Myocyte (in vitro differentiated cells): ENCODE results near the gene CNBD2. TPM values are rescaled to one million over a fixed set of nuclear protein-coding genes. Genes with fewer than 3 reads are reported as not detected.
"Not testable (repeated sequence)": the region's sequence is repeated elsewhere in the genome, so short reads cannot be mapped to it uniquely, and the experiment has no call there.

Source experiments
- DNase-seq: peaks from one replicate; pipeline ENCODE4 v3.0.0-alpha.2; 2012; ENCODE audit warnings: low read depth
- polyA plus RNA-seq: library from polyadenylated mRNA; unstranded; fragments of >200 nt; gene quantifications from one replicate; pipeline ENCODE4 v1.2.1, GENCODE V29; 2012; ENCODE audit warnings: missing spikeins
- total RNA-seq: library from RNA; depleted of rRNA; stranded (reverse); fragments of >200 nt; gene quantifications from 2 replicates; pipeline ENCODE4 v1.2.3, GENCODE V29; 2014

Gene CNBD2
- total RNA-seq = 2.8 and 3.4 TPM in 2 replicates
- polyA plus RNA-seq = 2.0 TPM

DNA sequence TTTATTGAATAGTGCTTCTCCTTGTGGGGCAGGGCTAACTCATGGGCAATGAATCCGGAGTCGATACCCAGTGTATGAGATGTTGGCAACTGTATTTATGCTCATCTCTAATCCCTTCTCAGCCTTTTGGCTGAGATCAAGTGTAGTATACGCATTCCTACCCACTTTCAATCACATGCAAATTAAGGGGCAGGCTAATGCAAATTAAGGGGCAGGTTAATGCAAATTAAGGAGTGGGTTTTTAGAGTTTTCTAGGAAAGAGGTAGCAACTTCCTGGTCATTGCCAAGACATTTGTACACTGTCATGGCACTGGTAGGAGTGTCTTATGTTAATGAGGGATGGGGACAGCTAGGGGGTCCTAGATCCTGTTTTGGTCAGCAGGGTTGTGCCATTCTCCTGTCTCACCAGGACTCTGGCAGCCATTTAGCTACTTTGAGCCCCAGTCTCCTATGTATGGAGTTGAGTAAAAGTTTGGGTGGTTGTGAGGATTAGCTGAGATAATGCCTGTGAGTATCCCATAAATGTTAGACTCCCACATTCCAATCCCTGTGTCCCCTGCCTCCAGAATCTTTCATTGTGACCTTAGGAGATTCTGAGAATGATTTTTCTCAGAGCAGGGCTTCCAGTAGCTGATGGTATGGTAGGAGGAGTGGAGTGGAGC, at the start of gene CNBD2:
CNBD2 (plus strand) TSS at position 612 of the 662 bp plus-strand sequence. CDS start 173 bp downstream, outside the sequence.
- no peak for DNase-seq

DNA sequence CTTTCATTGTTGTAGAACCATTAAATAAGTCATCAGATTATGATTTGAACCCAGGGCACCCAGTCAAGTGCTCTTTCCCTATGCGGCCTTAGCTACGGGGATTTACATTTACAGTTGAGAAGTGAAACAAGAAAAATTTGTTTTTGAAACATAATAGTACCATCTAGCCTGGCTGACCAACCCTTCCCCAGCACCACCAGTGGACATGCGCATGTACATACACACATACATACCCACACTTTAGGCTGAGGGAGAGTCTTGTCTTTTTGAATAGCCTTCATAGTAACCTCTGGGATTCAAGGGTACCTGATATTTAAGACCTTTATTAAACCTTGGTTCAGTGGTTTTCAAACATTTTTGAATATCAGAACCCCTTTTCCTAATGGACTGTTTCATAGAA, 47.9 kb upstream of the CNBD2 start:
- no peak for DNase-seq

DNA sequence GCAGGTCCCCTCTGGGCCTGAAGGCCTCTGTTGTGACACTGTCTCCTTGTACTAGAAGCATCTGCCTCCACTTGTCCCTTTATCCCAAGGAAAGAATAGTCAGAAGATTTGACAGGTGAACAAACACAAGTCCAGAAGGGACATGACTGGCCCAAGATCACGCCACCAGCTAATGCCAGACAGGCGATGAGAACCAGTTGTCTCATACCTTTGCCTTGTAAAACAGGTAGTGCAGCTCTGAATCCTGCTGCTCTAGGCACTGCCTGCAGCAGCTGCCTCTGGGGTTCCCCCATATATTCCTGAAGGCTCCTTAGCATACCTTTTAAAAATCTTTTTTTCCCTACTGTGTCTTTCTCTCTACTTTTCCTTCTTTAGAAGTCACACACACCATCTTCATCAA, 39.1 kb upstream of the CNBD2 start:
- DNase-seq = no peak

DNA sequence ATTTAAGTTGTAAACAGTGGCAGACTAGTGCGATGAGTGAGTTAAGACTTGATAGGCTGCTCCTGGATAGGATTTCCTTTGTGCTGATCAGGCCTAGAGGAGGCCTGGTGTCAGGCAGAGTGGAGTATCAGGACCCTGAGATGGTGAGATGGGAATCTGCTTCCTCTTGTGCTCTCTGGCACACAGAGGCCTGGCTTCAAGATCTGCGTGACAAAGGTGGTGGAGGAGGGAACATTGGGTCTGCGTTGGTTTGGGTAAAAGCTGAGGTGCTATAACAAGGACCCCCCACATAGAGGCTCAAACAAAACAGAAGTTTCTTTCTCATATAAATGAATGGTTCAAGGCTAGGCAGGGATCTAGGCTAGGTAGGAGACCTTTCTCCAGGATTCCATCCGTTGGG, 34.3 kb upstream of the CNBD2 start:
- DNase-seq = no peak

DNA sequence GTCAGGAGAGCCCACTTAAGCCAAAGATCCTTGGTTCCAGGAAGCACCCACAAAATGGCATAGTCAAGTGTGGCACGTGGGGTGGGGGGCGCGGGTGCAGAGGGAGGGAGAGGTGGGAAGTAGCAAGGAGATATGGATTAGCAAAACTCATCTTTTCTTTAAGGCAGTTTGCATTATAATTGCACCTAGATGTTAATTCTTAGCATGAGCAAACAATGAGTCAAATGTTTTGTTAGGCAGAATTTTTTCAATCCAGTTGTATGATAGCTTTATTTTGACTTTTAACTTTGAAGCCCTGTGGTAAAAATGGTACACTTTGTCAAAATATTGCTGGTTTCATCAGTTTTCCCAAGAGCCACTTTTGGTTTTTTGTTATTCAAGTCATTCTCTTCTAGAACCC, 29.1 kb upstream of the CNBD2 start:
- no peak for DNase-seq

DNA sequence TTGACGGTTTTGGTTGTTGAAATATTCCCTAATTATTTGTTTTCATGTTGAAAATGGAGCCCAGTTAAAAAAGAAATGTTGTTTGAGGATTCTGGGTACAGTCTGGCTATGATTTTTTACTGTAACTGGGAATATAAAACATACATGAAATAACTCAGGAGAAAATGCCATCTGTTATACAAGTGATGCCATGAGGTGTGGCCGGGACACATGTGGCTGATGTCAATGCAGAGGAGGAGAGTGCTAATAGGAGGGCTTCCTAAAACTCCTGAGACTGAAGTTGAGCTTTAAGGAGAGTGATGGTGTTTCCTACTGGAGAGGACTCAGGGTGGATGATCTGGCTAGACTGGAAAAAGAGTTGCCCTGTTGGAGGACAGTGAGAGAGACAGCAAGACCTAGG, 26.8 kb upstream of the CNBD2 start:
- no peak for DNase-seq

DNA sequence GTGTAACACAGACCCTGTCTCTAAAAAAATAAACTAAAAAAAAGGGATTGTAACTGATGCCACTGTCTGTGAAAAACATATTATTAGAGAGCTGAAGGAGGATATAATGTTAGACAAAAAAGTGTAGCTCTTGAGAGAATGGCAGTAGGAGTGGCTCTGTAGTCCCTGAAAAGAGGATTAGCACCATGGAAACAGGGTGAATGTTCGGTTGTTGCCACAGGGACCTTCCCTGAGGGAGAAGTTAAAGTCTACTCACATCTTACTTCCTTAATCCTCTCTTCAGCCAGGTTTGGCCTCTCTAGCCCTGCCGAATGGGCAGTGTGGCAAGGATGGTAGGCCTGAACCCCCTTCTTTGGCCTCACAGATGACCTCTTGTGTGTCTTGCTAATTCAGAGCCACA, 26.1 kb upstream of the CNBD2 start:
- no peak for DNase-seq

DNA sequence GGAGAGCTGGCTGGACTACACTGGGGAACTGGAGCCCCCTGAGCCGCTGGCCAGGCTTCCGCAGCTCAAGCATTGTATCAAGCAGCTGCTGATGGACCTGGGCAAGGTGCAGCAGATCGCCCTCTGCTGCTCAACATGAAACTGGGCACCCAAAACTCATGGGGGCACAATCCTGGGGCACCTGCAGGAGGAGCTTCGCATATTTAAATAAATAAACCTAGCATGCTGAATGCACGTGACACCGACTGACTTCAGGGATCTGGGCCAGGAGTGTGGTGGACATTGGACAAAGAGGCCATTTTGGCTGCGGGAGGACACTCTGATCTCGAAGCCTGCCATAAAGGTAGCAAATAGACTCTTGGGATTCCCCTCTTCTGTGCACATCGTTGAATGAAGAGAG, 20.9 kb upstream of the CNBD2 start:
- DNase-seq = peak; percentile 10

DNA sequence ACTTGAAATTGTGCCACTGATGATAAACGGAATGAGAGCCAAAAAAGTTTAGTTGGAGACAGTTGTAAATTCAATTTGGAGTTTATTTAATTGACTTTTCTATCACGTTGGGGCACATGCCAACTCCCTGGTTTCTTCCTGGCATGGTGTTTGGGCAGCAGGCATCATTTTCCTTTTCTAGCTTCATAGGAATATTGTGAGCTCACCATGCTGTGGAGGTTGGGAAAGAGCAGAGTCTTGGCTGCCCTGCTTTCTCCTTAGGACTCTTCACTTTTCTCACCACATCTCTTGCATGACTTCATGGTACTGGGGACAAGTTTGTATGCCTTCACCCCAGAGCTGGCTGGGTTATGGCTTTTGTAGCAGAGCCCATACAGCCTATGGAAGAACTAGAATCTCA, 20.5 kb upstream of the CNBD2 start:
- no peak for DNase-seq

DNA sequence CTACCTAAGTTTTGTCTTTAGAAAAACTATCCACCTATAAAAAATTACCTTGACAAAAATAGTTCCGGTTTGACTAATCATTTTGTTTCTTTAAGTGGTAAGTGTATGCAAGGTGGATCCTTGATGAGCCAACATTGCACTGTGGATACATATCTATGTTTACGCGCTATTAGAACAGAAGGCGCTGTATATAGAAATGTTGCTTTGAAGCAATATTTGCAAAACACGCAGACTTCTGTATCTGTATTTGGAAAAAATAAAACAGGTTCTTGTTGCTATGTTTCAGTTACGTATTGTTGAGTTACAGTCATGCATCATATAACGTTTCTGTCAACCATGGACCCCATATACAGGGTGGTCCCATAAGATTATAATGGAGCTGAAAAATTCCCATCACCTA, 18.3 kb upstream of the CNBD2 start:
- DNase-seq = no peak

DNA sequence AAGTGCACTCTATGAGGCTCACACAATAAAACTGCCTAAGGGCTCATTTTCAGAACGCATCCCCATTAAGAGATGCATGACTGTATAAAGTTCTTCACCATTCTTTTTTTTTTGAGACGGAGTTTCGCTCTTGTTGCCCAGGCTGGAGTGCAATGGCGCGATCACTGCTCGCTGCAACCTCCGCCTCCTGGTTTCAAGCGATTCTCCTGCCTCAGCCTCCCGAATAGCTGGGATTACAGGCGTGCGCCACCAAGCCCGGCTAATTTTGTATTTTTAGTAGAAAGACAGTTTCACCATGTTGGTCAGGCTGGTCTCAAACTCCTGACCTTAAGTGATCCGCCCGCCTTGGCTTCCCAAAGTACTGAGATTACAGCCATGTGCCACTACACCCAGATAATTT, 16.3 kb upstream of the CNBD2 start:
- DNase-seq = not testable (repeated sequence)

DNA sequence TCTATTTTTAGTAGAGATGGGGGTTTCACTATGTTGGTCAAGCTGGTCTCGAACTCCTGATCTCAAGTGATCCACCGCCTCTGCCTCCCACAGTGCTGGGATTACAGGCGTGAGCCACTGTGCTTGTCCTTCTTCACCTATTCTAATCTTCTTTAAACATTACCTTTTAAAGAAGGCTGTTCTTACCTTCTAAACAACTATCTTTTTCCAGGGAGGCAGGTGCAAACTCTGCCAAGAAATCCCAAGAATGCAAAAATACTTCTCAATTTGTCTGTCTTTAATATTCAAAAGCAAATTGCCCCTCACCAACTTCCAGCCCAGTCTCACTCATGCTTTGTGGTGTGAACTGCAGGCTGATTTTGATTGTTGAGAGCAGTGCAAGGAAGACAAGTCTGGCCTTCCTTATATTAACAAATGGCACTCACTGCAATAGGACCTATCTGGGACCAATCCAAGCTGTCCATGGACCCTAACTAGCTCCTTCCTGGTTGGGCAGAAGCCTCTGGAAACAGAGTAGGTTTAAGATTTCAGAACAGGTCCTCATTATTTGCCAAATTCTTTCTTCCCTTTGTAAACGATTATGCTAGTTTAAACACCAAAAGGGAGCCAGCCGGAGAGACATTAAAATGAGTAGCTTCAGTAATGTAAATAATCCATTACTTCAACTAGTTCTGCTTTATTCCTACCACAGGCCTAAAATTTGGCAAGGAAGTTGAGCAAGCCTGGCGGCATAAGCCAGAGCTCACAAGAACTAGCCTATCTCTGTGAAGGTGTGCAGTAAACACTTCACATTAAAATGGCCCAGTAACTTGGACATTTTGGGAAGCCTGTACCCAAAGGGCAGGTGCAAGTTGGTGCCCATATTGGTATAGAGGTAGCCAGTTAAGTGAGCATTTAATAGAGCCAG, 15.7 kb upstream of the CNBD2 start:
- DNase-seq = peak; percentile 30

DNA sequence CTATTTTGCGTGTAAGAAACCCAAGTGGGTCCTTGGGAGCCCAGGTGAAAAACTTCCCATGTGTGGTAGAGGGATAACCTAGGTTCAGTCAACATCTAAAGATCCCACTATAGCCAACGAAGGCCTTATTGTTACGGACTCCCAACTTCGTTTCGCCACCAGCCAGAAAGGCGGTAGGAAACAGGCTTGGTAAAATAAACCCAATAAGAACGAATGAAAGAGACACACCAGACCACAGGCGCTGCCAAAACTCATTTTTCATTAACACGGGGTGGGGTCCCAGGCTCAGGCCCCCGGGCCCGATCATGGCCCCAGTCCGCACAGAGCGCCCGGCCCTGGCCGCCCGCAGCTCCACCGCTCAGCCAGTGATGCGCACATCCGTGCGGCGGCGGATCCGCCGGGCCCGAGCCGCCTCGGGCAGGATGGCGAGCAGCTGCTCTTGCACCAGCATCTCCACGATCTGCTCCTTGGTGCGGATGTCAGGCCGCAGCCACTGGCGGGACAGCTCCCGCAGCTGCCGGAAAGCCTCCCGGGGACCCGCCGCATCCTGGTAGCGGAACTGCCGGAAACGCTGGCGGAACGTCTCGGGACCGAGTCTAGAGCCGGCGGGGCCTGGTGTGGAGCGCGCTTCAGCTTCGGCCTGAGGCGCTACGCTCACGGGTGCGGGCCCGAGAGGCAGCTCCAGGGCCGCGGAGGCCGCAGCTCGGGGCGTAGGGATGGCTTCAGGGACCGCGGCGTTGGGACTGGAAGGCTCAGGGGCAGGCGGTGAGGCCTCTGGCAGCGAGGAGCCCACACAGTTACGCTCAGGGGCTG, 14.8 kb upstream of the CNBD2 start:
- no peak for DNase-seq

DNA sequence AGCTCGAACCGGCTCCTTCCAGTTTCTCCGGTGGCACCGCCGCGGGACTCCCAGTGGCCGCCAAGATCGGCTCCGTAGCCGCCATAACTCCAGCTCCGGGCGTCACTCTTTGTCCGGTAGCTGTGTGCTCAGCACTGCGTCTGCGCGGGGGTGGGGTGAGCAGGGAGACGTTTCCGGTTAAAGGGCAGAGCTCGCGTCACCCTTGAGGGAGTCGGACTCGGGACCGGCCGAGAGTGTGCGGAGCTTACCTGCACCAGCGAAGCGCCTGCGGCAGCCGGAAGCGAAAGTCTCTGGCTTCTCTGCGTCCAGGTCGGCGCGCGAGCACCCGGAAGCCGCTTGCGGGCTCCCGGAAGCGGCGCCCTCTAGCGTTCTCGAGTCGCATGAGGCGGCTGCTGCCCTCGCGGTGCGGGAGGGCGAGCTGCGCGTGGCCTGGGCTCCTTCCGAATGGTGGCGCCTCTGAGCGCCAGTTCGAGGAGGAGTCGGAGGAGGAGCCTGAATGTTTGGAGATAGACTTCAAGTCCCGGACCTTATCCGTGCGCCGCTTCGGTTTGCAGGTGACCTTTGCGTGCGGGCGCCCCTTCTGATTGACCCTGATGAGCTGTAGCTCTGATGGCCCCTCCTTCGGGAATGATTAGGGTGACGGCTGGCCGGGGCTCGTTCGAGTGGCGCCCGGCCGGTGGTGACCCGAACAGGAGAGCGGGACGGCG, 14.0 kb upstream of the CNBD2 start, which contains the start of gene SCAND1:
SCAND1 (minus strand) TSS at position 303 of the 707 bp plus-strand sequence; CDS start at position 85, 218 bp downstream.
- DNase-seq = peak; percentile 97

DNA sequence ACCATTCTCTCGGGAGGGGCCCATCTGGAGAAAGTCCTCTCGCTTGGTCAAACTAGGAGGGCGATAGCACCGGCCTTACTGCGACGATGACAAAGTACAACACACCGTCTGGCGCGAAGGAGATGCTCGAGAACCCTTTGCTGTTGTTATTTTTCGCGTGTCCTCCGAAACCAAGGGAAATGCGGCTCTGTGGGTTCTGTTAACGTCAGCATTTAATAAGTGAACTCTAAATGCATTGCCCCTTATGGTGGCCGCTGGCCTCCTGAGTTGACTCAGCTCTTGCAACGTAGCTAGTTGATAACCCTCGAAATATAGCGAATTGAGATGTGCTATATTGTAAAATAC, 13.5 kb upstream of the CNBD2 start:
- no peak for DNase-seq

DNA sequence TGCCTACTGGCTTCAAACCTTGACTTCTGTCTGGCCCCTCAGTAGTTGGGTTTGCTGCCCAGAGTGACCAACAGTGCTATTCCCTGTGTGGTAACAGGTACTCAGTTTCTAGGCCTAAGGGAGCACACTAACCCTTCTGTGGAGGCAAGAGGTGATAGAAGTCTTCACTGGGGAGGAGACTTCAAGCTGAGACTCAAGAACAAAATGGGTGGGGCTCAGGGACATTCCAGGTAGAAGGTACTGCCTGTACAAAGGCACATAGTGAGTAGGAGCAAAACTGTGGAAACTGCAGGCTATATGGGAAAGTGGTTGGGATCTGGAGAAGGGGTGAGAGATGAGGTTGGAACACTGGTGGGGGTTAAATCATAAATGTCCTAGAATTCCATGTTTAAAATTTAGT, 11.8 kb upstream of the CNBD2 start:
- no peak for DNase-seq

DNA sequence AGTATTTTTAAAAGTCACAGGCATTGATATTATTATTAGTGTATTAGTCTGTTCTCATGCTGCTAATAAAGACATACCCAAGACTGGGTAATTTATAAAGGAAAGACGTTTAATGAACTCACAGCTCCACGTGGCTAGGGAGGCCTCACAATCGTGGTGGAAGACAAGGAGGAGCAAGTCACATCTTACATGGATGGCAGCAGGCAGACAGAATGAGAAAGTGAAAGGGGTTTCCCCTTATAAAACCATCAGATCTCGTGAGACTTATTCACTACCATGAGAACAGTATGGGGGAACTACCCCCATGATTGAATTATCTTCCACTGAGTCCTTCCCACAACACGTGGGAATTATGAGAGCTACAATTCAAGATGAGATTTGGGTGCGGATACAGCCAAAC, 9.1 kb upstream of the CNBD2 start:
- not testable (repeated sequence) for DNase-seq

DNA sequence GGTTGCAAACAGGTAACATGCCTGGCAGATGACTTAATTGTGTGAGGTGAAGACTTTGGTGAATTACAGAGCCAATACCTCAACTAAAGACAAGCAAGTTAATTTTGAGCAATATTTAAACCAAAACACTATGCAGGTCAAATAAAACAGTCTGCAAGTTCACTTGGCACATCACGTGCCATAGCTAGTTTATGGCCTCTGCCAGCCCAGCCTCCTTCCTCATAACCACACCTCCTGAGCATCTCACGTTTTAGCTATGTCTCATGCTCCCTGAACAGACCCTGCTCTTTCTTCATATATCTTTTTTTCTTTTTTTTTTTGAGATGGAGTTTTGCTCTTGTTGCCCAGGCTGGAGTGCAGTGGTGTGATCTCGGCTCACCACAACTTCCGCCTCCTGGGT, 4.5 kb upstream of the CNBD2 start:
- DNase-seq = no peak

DNA sequence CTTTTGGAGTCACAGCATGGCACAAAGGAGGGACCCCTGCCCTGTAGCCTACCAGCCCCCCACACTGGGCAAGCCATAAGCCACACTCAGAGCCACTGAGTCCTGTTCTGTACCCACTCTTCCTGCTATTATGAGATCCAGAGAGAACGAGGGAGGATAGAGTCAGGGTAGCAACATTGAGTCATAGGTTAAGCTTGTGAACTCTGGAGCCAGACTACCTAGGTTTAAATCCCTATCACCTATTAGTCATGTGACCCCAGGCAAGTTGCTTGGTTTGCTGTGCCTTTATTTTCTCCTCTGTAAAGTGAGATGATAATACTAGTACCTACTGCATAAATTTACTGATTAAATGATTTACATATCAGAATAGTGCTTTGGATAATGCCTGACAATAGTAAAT, 540 bp downstream of the CNBD2 start:
- no peak for DNase-seq

DNA sequence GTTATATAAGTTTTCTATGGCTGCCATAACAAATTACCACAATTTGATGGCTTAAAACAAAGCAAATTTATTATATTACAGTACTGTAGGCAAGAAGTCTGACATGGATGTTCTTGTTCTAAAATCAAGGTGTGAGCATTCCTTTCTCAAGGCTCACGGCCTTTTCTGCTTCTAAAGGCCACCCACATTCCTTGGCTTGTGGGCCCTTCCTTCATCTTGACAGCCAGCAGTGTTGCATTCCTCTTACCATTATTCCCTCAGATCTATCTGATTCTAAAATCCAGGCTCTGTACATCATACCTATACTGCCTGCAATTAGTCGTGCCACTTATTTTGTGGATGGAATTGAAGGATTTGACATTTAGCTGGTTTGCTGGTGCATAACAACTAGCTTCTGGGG, 3.6 kb downstream of the CNBD2 start:
- no peak for DNase-seq

DNA sequence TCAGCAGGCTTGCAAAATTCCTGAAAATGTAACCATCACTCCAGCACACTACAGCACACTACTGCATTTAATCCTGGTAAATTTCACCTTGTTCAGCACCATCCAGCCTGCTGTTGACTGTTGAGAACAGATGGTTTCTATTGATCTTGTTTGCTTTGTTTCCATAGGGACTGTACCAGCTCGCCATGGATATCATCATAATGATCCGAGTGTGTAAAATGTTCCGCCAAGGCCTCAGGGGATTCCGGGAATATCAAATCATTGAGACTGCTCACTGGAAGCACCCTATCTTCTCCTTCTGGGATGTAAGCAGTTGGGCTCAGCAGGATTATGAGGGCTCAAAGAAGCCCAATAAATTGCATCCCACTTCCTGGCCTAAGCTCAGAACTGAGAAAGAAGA, 4.1 kb downstream of the CNBD2 start:
- no peak for DNase-seq
